ENCODE measurements around the gene PODXL.

PODXL gene

DNA sequence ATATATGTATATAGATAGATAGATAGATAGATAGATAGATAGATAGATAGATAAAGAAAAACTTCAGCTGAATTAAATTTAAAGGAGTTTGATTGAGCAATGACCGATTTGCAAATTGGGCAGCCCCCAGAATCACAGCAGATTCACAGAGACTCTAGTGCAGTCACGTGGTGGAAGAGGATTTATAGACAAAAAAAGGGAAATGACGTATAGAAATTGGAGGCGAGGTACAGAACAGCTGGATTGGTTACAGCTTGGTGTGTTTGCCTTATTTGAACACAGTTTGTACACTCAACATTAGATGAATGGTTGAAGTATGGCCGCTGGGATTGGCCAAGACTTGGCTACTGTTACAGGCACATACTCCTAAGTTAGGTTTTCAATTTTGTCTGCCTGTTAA lies 8.2 kb upstream of the PODXL start:
- DNase-seq (ENCODE audit: low read depth in 2 of 2) = no peak

DNA sequence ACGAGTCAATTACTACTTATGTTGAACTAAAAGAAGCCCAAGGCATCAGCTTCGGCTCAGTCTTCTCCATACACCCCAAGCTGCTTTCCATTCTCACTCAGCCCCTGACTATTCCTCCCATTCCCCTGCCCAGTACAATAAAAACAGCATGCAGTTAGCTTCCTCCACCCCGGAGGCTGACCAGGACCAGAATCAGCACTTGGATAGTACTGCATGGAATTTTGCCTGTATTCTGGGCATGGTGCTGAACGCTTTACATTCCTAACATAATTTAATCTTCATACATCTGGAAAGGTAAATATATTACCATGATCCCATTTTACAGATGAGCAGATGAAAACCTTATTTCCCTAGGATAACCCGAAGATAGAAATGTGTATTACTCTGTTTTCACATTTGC lies 7.5 kb upstream of the PODXL start:
- no peak for DNase-seq (ENCODE audit: low read depth in 2 of 2)

DNA sequence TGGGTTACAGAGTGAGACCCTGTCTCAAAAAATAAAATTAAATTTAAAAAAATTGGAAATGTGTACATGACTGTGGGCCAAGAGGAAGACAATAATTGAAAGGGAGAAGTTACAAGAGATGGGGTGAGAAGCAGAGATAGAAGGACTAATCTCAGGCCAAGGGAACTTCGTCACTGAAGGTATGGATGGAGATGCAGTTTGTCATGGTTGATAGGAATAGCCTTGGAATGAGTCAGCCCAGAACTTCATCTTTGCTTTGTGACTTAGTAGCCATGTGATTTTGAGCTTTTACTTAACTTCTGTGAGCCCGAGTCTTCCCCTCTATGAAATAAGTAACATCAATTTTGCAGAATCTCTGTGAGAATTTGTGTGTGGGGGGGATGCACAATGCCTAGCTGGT lies 6.5 kb upstream of the PODXL start:
- DNase-seq (ENCODE audit: low read depth in 2 of 2) = no peak

DNA sequence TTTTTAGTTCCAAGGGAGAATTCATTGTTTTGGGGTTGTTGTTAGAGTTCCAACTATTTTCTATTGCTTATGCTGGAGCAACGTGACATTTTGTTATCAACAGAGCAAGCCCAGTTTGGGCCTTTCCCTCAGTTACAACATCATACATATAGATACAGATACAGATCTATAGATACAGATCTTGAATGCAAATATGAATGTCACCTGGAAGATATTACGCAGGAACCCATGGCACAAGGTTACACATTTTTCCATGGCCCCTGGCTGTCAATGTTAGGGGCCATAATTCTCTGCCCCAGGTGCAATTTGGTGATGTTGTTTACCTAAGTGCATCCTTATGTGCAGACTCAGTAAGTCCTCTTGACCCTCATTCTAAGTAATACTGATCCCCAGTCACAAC lies 3.6 kb upstream of the PODXL start:
- DNase-seq (ENCODE audit: low read depth in 2 of 2) = no peak

DNA sequence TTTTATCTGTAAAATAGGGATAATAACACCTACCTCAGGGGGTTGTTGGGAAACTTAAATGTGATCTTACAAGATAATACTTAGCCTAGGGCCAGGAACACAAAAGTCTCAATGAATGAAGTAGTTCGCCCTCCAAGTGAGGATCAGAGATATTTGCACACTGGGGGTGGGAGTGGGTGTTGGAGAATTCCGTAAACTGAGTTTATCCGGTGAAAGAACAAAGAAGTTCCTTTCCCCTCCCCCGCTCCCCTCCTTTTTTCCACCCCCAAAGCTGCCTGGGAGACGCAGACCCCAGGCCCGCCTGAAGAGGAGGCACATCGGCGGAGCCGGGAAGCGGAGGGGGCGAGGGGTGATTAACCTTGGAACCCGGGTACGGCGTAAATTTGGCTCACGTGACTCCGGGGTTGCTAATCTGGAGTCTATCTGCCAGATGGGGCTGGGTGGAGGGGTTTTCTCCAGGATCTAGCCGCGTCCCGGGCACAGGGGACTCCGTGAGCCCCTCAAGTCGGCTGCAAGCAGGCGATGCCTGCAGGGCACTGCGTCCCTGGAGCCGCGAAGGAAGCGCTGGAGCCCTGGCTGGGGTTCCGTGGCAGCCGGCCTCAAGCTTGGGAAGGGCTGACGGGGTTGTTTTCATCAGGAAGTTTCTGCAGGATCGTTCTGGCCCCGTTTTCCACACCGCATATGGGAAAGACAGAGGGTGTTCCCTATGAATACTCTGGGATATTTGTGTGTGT lies 1.4 kb upstream of the PODXL start:
- no peak for DNase-seq (ENCODE audit: low read depth in 2 of 2)

DNA sequence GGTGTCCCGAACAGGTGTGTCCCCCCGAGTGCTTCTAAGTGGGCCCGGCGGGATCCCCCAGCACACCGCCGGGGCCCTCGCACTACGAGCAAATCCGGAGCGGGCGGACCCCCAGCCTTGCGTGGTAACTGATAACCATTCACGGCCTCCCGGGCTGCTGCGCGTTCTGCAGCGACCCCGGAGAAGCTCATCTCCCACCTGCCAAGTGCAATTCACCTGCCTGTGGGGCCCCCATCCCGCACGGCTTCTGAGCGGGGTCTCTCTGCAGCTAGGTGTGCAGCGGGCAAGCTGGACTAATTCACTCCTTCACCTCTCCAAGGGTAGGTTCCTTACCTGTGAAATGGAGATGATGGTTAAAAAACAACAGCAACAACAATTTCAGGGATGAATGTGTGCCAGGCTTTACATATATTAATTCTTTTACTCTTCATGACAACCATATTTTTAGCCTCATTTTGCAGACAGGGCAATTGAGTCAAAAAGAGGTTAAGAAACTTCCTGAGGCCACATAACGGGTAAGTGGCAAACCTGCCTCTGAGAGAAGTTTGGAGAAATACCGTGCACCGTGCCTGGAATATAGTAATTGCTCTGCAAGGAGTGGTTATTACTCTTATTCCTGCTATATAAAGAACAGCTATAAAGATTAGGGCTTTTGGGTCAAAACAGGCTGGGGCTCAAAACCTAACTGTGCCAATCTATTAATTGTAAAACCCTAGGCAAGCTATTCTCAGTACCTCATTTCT lies 652 bp upstream of the PODXL start:
- DNase-seq (ENCODE audit: low read depth in 2 of 2) = no peak

DNA sequence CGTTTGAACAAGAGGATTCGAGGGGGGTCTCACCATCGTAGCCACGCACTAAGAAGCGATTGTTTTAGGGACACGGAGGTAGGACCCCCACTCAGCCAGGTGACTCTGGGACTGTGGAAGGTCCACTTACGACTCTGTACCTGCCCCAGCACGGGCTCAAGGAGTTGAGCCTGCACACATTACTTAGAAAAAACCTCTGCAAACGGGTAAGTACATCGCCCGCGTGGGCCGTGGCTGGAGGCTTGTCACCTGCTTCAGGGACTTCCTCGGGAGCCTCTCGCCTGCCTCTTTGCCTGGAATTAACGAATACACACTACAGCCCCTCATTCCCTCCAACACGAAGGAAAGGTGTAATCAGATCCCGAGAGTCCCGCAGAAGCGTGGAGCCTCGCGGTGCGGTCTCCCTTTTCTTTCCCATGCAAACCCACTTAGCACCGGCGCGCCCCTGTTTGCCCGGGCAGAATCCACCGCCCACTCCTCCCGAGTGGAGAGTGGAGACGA lies 826 bp downstream of the PODXL start:
- no peak for DNase-seq (ENCODE audit: low read depth in 2 of 2)

DNA sequence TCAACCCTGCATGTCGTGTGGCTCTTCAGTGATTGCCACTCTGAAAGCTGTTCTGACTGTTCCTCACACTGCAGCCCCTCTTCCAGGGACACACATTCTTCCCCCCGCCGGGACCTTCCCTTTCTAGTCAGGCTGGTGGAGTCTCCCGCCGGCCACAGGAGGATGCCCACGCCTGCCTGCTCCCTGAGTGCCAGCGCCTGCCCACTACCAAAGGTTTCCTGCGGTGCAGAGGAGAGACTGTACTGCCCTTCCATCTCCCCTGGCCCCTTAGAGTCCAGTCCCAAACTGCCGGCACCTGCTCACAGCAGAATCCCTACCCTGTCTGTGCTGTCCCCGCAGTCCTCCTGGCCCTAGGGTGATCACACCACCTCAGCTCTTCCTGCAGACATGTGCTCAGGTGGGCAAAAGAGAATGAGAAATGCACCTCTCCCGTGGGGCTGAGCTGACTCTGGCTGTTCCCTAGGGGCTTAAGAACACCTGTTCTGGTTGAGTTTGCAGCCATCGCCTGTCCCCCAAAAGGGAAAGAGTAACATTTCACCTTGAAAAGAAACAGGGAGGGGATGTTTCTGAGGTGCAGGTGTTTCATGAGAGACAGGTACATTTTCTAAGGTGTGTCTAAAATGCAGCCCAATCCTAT lies 1.4 kb downstream of the PODXL start:
- DNase-seq (ENCODE audit: low read depth in 2 of 2) = no peak

DNA sequence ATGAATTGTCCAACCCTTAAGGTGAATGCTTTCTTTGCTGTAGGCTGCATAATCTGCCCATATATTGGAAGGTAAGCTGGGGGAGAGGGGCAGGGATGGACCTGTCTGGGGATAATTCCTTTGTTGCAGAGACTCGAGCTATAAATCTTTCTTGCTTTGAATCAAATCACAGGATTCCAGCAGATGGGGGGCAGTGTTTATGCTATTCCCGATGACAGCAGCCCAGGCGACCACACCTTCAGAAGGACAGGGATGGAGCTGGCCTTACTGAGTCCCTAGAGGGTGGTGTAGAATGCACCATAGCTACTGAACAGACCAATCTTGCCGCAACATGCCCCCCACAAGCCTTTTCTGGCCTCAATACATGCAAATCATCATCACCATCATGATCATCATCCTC lies 2.5 kb downstream of the PODXL start:
- no peak for DNase-seq (ENCODE audit: low read depth in 2 of 2)

DNA sequence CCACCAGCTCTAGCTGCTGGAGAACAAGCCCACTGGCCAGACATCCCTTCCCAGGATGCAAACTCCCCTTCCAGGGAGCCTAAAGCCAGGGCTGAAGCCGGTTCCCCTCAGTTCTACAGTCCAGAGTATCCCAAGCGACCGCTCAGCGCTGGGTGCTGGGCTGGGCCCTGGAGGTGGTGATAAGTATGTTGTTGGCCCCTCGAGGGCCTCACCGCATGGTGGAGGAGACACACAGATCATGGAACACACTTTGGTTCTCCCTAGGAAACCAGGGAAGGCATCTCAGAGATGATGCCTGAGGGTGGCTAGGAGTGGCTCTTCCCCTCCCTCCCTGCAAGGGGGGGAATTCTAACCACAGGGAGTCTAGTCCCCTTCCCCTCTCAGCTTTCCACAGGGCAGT lies 4.4 kb downstream of the PODXL start:
- DNase-seq (ENCODE audit: low read depth in 2 of 2) = no peak

DNA sequence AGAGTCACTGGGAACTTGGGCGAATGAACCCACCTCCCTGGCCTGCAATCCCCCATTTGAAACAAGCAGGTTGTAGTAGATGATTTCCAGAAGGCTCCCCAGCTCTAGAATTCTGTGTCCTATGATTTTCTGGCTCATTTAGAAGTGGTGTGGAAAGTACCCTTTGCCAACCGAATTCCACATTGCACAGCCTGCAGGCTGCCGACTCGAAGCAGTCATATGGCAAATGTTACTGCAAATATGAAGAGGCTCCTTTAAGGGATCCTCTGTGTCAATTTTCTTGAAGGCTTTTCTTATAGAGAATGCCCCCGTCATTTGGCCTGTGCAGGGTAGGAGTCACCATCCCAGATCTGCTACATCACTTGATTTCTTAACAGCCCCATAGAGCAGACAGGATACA lies 5.6 kb downstream of the PODXL start:
- DNase-seq (ENCODE audit: low read depth in 2 of 2) = no peak

DNA sequence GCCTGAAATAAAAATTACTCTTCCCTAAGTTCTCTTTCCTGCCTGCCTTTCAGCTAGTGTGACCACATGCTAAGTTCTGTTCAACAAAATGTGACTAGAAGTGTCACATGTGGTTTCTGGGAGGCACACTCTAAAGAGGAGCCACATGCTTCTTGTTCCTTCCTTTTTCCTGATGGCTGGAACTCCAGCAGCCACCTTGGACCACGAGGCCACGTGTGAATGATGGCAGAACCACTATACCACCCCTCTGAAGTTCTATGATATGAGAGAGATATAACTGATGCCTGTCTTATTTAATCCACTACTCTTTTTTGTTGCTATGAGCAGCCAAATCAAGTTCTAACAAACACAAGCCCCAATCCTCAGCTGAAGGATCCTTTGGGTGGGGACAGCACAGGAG lies 8.1 kb downstream of the PODXL start:
- DNase-seq (ENCODE audit: low read depth in 2 of 2) = no peak

DNA sequence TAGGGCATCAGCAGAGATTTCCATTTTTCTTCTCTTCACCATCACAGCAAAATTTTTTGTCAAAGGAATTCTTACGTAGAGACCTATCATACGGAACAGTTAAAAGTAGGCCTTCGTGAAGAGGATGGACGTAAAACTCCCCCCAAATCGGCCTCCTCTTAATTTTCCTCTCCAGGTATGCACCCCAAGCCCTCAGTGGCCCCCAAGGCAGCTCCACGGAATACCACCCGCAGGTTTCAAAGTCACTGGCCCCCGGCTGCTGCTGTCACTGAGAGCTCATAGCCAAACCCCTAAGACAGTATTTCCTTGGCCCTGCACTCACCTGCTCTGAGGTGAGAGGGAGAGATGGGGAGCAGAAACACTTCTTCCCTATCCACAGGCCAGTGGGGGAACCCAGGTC lies 8.8 kb downstream of the PODXL start:
- DNase-seq (ENCODE audit: low read depth in 2 of 2) = no peak

DNA sequence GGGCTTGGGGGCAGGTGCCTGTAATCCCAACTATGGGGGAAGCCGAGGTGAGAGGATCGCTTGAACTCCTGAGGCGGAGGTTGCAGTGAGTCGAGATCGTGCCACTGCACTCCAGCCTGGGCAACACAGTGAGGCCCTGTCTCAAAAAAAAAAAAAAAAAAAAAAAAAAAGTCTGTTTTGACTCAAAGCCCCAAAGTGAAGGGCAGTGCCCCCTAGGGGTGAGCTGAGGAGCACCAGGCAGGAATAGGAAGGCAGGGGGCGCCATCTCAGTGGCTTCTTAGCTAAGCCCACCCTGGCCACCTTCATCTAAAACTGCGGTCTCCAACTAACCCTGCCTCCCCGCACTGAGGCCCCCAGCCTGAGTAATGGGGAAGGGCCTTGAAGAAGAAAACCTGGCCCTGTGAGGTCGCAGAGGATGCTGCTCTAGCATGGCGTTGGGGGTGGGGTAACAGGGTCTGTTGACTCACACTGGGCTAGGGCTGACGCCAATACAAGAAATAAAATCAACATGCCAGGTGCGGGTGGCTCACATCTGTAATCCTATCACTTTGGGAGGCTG lies 9.8 kb downstream of the PODXL start:
- DNase-seq (ENCODE audit: low read depth in 2 of 2) = peak in 1 of 2 donors; percentile 23

DNA sequence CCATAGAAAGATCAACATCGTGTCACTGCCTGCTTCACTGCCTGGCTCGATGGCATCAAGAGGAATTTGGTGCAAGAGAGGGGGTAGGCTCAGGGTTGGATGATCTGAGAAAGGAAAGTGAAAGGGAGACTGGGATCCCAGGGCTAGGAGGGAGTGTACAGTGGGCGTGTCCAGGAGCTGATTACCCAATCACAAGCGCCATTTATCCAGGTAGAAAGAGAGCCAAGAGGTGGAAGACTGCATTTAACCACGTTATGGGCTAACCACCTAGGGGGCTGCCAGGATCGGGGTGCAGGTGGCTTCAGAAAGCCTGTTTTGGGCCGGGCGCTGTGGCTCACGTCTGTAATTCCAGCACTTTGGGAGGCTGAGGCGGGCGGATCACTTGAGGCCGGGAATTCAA lies 10.3 kb downstream of the PODXL start:
- no peak for DNase-seq (ENCODE audit: low read depth in 2 of 2)

DNA sequence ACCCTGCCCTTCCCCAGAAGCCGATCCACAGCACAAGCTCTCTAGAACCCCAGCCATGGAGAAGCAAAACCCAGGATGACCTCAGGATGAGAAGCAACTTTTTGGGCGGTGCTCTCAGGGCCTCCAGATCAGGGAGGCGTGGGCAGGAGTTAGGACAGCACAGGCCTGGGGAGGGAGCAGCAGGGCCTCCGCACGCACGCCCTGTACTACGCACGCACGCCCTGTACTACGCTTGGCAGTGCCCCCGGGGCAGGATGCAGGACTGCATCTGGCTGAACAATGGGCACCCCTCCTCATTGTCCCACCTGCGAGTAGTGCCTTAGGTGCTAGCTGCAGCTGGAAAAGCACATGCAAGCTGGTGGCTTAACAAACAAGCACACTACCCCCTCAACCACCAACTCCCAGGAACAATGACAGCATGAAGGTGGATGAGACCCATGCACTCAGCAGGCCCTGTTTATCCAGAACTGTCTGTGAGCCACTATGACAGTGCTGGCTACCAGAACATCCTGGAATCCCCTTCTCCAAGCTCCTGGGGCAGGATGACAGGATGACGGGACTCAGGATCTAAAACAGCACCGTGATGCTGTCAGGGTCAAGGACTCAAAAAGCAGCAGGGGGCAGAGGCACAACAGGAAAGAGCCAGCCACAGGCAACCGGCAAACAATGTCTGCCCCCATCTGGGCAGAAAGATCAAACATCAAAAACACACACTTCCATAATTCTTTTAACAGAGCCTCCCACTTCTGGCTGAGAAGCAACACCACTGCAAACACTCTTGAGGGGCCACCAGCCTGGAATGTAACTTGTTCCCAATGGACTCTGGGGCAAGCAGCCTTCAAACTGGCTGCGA lies 11.8 kb downstream of the PODXL start:
- DNase-seq (ENCODE audit: low read depth in 2 of 2) = no peak

DNA sequence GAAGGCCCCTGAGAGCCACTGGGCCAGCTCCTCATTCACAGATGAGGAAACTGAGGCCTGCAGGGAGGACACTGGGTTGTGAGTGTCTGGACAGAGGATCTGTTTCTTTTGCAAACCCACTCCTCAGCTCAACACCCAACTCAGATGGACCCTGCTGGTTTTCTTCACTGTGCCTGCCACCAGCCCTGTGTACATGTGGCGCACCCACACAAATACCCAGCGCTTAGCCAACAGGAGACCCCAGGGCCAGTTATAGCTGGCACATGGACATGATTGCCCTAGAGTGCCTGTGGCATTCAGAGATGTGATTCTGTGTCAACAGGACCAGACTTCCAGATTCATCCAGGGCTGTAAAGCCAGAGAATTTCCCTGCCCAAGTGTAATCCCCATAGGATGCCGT lies 12.4 kb downstream of the PODXL start:
- no peak for DNase-seq (ENCODE audit: low read depth in 2 of 2)

DNA sequence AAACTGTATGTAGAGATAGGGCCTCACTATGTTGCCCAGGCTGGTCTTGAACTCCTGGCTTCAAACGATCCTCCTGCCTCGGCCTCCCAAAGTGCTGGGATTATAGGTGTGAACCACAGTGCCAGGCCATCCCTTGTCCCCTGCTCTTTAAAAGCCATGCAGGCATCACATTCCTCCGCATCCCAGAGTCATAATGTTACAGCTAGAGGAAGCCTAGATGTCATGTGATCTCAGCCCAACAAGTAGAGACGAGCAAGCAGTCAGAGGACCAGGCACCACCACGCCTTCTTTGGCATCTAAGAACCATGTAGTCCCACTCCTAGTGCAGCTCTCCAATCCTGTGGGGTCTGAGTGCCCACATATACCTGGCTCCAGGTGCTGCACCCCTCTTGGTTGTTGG lies 13.1 kb downstream of the PODXL start:
- DNase-seq (ENCODE audit: low read depth in 2 of 2) = no peak

DNA sequence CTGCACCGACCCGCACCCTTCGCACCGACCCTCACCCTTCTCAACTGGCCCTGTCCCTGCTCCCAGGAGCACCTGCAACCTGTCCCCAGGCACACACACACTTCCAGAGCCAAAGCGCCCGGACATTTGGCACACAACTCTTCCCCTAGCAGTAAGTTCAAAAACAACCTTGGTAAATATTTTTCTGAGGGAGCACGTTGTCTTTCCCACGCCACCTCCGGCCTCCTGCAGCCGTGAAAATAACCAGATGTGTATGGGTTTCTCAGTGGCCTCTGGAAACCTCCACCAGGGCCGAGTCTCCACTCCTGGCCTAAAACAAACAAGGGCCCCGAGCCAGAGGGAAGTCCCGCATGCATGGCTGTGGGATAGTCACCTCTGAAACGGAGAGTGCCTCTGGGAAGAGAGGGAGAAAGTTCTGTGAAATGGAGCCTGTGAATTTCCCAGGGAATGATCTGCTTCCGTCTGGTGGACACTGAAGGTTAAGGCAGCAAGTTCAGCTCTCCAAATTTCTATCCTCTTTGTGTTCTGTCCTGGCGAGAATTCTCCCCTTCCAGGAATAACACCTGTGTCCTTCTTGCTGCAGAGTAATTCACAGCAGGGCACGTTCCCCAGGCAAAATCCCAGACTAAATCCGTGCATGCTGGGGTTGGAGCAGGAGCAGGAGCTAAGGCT lies 15.8 kb downstream of the PODXL start:
- no peak for DNase-seq (ENCODE audit: low read depth in 2 of 2)

DNA sequence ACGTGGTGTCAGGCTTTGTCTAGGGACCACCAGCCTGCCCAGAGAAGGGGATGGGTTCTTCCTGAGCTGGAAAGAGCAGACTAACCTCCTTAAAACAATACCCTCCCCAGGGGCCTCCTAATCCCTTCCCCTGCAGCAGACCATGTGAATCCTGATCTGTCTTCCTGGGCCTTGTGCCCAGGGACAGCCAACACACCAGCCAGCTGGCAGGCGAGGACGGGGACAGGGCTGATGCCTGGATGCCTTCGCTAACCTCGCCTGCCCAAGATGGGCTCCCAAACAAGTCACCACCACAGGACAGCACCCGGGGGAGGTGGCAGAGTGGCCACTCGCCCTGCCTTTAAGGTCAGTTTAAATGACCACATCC lies 17.6 kb downstream of the PODXL start:
- DNase-seq (ENCODE audit: low read depth in 2 of 2) = no peak
